ENCODE measurements around the gene RHAG.

DNA sequence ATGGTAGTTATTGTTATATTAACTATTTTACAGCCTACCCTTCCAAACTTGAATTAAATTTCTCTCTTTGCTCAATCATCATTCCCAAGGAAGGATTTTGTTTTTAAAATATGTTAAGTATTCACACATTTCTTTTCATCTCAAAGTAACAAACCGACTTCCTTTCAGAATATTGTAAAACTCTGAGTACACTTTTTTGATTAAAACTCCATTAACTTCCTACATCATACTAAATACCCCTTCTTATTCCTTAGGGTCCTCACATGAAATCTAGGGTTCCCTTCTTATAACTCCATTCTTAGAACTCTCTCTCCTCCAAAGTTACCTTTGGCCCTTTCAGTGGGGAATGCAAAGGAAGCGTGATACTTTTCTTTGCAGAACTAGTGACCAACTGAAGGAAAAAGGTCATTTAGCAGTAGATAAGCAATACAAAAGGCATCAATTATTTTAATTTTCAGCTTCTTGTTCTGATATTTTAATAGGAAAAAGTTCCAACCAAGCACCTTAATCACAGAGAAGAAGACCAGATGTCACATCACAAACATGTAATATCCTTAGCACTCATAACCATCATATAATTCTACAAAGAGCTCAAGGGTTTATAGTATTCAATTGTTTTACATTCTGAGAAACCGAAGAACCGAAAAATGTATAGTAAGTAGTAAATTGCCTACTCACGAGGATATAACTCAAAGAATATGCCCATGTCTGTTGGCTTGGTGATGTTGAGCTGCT, 494 bp downstream of the RHAG start:
- no peak for TF ChIP-seq EZH2 (IDR thresholded peaks at IDR 0.05; ENCODE audit: low read length, unreplicated experiment)
- no peak for TF ChIP-seq CTCF (conservative IDR thresholded peaks at IDR 0.05; ENCODE audit: low read depth, low read length)
- no peak for TF ChIP-seq EZH2phosphoT487 (IDR thresholded peaks at IDR 0.05; ENCODE audit: borderline replicate concordance, low read length)

All from PC-3 (cell line).